HCT116 (cell line): ENCODE data around the gene ERGIC1. TPM values are rescaled to one million over a fixed set of nuclear protein-coding genes. Genes with fewer than 3 reads are reported as not detected.

Experiments used
- ATAC-seq: fragments of 200-7000 bp; cut with Tn5 transposase; 2 replicates; pipeline ENCODE4 v1.9.1; 2020; ENCODE audit warnings: mild to moderate bottlenecking, moderate library complexity
- BruUV-seq: library from RNA; stranded (reverse); fragments of 400-500 nt; replicated peaks from 2 replicates; lab custom pipeline; 2021; lab: Mats Ljungman, UMichigan
- CTCF ChIA-PET: fragments of 300-600 bp; sonication (Branson Sonifier 250); formaldehyde crosslinking; loops from one replicate; lab custom pipeline; 2021; ENCODE audit warnings: antibody characterized with exemption; lab: Charles Lee
- POLR2A ChIA-PET: fragments of 300-600, 350-600 bp; sonication (Branson Sonifier 250); formaldehyde crosslinking; loops from one replicate; lab custom pipeline; 2021; ENCODE audit warnings: antibody characterized with exemption; lab: Charles Lee
- RAD21 ChIA-PET, 2 experiments: fragments of 300-600 bp; sonication (Branson Sonifier 250); formaldehyde crosslinking; loops; one replicate each; lab custom pipeline; 2023; ENCODE audit warnings: low total read pairs in 2 of 2; ENCODE audit not compliant: uncharacterized antibody in 2 of 2, unreplicated experiment in 2 of 2, low non-redundant PET in 1 of 2; lab: Charles Lee
- DNase-seq: peaks from one replicate; pipeline ENCODE4 v3.0.0-alpha.2; 2010; ENCODE audit warnings: low read depth, low spot score
- H2AFZ ChIP-seq: fragments of 200-600 bp; shearing (Covaris generic), sonication (generic); 2 replicates; pipeline ENCODE4 v1.6.1; 2017; ENCODE audit warnings: low read depth, mixed run types, mixed read lengths, antibody characterized with exemption, low read length; ENCODE audit not compliant: poor library complexity, severe bottlenecking
- H3K27ac ChIP-seq: 2 replicates; pipeline ENCODE4 v1.5.1; 2012; ENCODE audit warnings: low read depth, low read length
- H3K27me3 ChIP-seq: fragments of 200-600 bp; sonication (generic); 2 replicates; pipeline ENCODE4 v1.6.1; 2016; ENCODE audit warnings: mixed run types, low read length, mixed read lengths; ENCODE audit not compliant: insufficient read depth
- H3K36me3 ChIP-seq, 2 experiments: fragments of 200-500 bp in 1 of 2; fragments of 200-600 bp in 1 of 2; sonication (Bioruptor generic) in 1 of 2; sonication (generic) in 1 of 2; 2 replicates each; pipeline versions ENCODE4 v1.5.1 to v1.6.1; 2014 to 2016; ENCODE audit warnings: low read length in 2 of 2, inconsistent platforms in 1 of 2, mixed read lengths in 1 of 2, mixed run types in 1 of 2; ENCODE audit not compliant: insufficient read depth in 2 of 2, control insufficient read depth in 1 of 2
- H3K4me1 ChIP-seq, 2 experiments: fragments of 200-600 bp in 1 of 2; sonication (generic) in 1 of 2; 2 replicates each; pipeline versions ENCODE4 v1.5.1 to v1.6.1; 2012 to 2017; ENCODE audit warnings: low read length in 2 of 2, inconsistent platforms in 1 of 2, mild to moderate bottlenecking in 1 of 2, mixed read lengths in 1 of 2, mixed run types in 1 of 2, moderate library complexity in 1 of 2; ENCODE audit not compliant: insufficient read depth in 2 of 2, control insufficient read depth in 1 of 2
- H3K4me2 ChIP-seq: fragments of 200-600 bp; sonication (generic); 2 replicates; pipeline ENCODE4 v1.6.1; 2017; ENCODE audit warnings: mixed run types, low read length, mixed read lengths
- H3K4me3 ChIP-seq, 2 experiments: fragments of 200-600 bp in 1 of 2; sonication (generic) in 1 of 2; replicated peaks in 1 of 2; 2 replicates each; pipeline ENCODE4 v1.5.1; 2011 to 2016; ENCODE audit warnings: low read length in 2 of 2, control low read depth in 1 of 2, low read depth in 1 of 2, mild to moderate bottlenecking in 1 of 2, mixed read lengths in 1 of 2, mixed run types in 1 of 2
- H3K79me2 ChIP-seq: fragments of 200-600 bp; sonication (generic); 2 replicates; pipeline ENCODE4 v1.6.1; 2017; ENCODE audit warnings: mild to moderate bottlenecking, mixed run types, low read length, moderate library complexity, mixed read lengths; ENCODE audit not compliant: insufficient read depth
- H3K9ac ChIP-seq: fragments of 200-600 bp; sonication (generic); 2 replicates; pipeline ENCODE4 v1.6.1; 2016; ENCODE audit warnings: low read length, mixed read lengths
- H3K9me2 ChIP-seq: fragments of 200-600 bp; sonication (generic), shearing (Covaris generic); 2 replicates; pipeline ENCODE4 v1.6.1; 2017; ENCODE audit warnings: mixed run types, mild to moderate bottlenecking, moderate library complexity; ENCODE audit not compliant: insufficient read depth
- H3K9me3 ChIP-seq, 2 experiments: fragments of 200-500 bp in 1 of 2; fragments of 200-600 bp in 1 of 2; sonication (Bioruptor generic) in 1 of 2; sonication (generic) in 1 of 2; 2 replicates each; pipeline ENCODE4 v1.6.1; 2014 to 2017; ENCODE audit warnings: low read length in 2 of 2, mixed read lengths in 2 of 2, inconsistent platforms in 1 of 2, low read depth in 1 of 2, mild to moderate bottlenecking in 1 of 2, mixed run types in 1 of 2, moderate library complexity in 1 of 2; ENCODE audit not compliant: control insufficient read depth in 1 of 2, insufficient read depth in 1 of 2
- H4K20me1 ChIP-seq: fragments of 200-600 bp; sonication (generic), shearing (Covaris generic); 2 replicates; pipeline ENCODE4 v1.6.1; 2017; ENCODE audit warnings: mixed run types, mild to moderate bottlenecking, moderate library complexity; ENCODE audit not compliant: insufficient read depth
- CBX3 ChIP-seq: IDR thresholded peaks from 2 replicates; pipeline ENCODE4 v1.6.1; 2012; ENCODE audit warnings: low read depth
- CEBPB ChIP-seq: IDR thresholded peaks from 2 replicates; pipeline ENCODE4 v1.6.1; 2012; ENCODE audit warnings: low read depth
- ELF1 ChIP-seq: IDR thresholded peaks from 2 replicates; pipeline ENCODE4 v1.6.1; 2012; ENCODE audit warnings: low read depth, borderline replicate concordance
- EZH2phosphoT487 ChIP-seq: fragments of 200-600 bp; IDR thresholded peaks from 2 replicates; pipeline ENCODE4 v1.6.1; 2018; ENCODE audit warnings: antibody characterized with exemption, borderline replicate concordance
- FOSL1 ChIP-seq: IDR thresholded peaks from 2 replicates; pipeline ENCODE4 v1.6.1; 2012; ENCODE audit warnings: low read depth
- JUND ChIP-seq: IDR thresholded peaks from 2 replicates; pipeline ENCODE4 v1.6.1; 2012
- POLR2A ChIP-seq: IDR thresholded peaks from 2 replicates; pipeline ENCODE4 v1.7.0; 2011; ENCODE audit warnings: borderline replicate concordance; ENCODE audit not compliant: insufficient read depth, insufficient read length; ENCODE audit errors: extremely low read depth
- RAD21 ChIP-seq: IDR thresholded peaks from 2 replicates; pipeline ENCODE4 v1.6.1; 2012; ENCODE audit warnings: low read depth, mild to moderate bottlenecking
- REST ChIP-seq: IDR thresholded peaks from 2 replicates; pipeline ENCODE4 v1.6.1; 2012; ENCODE audit warnings: low read depth
- SP1 ChIP-seq: IDR thresholded peaks from 2 replicates; pipeline ENCODE4 v1.6.1; 2012; ENCODE audit warnings: low read depth
- SRF ChIP-seq: IDR thresholded peaks from 2 replicates; pipeline ENCODE4 v1.6.1; 2012; ENCODE audit warnings: low read depth
- YY1 ChIP-seq: IDR thresholded peaks from 2 replicates; pipeline ENCODE4 v1.6.1; 2011; ENCODE audit warnings: low read length, low read depth, moderate library complexity, mild to moderate bottlenecking; ENCODE audit not compliant: insufficient replicate concordance; ENCODE audit errors: extremely low read depth
- ZNF274 ChIP-seq: fragments of 200-500 bp; sonication (Bioruptor generic); IDR thresholded peaks from 2 replicates; pipeline ENCODE4 v1.6.1; 2014; ENCODE audit warnings: mild to moderate bottlenecking, low read depth, low read length, inconsistent platforms
- intact Hi-C: fragments of 100-400 bp; cut with micrococcal nuclease; formaldehyde crosslinking; loops from 2 replicates; pipeline ENCODE4 v1.10.0; 2022
- total RNA-seq: library from RNA; stranded (reverse); gene quantifications from one replicate; pipeline ENCODE4 v1.2.1, GENCODE V29; 2021; ENCODE audit not compliant: unreplicated experiment
- TF ChIP-seq, protein P1 (sequence below): IDR thresholded peaks from 2 replicates; pipeline ENCODE4 v1.6.1; 2012

The ERGIC1 gene
- total RNA-seq, 1 experiment from 2014 or later = 73.3 TPM

GRCh38 chr5:172848419-172848818 lies 14.4 kb downstream of the ERGIC1 start:
- H3K4me2 ChIP-seq = no peak overlapping the region
- RAD21 ChIA-PET = no interaction called here
- no peaks in the 10 kb centered on the region for H4K20me1 ChIP-seq
- no TSS peak for BruUV-seq
- H3K36me3 ChIP-seq = no peaks in the 10 kb centered on the region
- peaks cover 30% of the 10 kb centered on the region; the same call in 1 of the 2 replicates for H3K79me2 ChIP-seq
- TF ChIP-seq SP1 = no peak
- TF ChIP-seq CEBPB = no peak
- TF ChIP-seq, protein P1, sequence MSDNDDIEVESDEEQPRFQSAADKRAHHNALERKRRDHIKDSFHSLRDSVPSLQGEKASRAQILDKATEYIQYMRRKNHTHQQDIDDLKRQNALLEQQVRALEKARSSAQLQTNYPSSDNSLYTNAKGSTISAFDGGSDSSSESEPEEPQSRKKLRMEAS = no peak
- no peak for TF ChIP-seq FOSL1
- no peak for TF ChIP-seq RAD21
- no peak for TF ChIP-seq SRF
- CTCF ChIA-PET = no interaction called here
- H3K9me2 ChIP-seq = no peaks in the 10 kb centered on the region
- no peak overlapping the region for H3K4me3 ChIP-seq
- no peaks in the 10 kb centered on the region; a peak in 1 of 4 replicates for H3K4me1 ChIP-seq
- ATAC-seq (no peak), DNase-seq (no peak)
- intact Hi-C loops = no loop called here
- H3K27me3 ChIP-seq = no peaks in the 10 kb centered on the region
- POLR2A ChIA-PET = no interaction called here
- no peak overlapping the region for H3K27ac ChIP-seq
- no peak overlapping the region for H3K9ac ChIP-seq
- no peaks in the 10 kb centered on the region for H3K9me3 ChIP-seq
- H2AFZ ChIP-seq = no peak overlapping the region

DNA sequence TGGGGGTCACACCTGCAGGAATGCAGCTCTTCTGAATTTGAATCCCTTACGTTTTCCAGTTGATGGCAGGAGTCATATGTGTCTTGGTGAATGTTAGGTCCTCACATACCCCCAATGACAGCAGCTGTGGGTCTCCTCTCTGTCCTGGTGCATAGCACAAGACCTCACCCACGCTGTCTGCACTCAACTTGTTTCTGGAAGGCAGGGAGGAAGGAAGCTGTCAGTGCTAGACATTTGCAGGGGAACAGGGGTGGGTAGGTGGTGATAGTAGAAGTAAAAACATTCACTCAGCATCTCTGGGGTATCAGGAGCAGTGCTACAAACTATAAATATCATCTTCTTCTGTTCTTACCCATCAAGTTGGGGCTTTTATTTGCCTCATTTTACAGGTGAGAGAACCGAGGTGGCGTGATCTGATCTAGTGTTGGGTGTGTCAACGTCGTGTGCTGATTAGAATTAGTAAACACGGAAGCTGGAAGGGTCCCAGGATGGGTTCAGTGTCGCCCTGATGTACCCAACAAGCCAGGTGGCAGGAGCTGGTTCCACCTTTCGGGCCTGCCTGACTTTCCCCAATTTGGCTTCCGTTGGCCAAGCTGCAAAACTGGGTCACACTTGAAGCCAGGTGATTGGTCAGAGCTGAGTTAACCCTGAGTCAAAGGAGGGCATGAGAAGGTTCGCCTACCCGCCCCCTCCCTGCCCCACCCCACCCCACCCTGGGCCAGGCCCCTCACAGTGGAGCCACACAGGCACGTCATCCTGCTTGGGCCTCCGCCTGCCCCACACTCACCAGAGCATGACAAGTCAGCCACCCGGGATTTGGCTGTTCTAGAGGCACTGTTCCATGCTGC lies 15.8 kb downstream of the ERGIC1 start:
- Histone ChIP-seq H2AFZ (no peak overlapping the region), H4K20me1 (no peaks in the 10 kb centered on the region), H3K27me3 (no peaks in the 10 kb centered on the region), H3K9ac (no peak overlapping the region), H3K9me2 (no peaks in the 10 kb centered on the region), H3K36me3 (no peaks in the 10 kb centered on the region), H3K4me1 (no peaks in the 10 kb centered on the region; a peak in 1 of 4 replicates), H3K4me3 (no peak overlapping the region), H3K9me3 (no peaks in the 10 kb centered on the region), H3K79me2 (peaks cover 37% of the 10 kb centered on the region; the same call in 1 of the 2 replicates), H3K27ac (no peak overlapping the region), H3K4me2 (no peak overlapping the region)
- ATAC-seq = no peak
- intact Hi-C loops = no loop called here
- RAD21 ChIA-PET = no interaction called here
- BruUV-seq = no TSS peak
- DNase-seq = no peak
- TF ChIP-seq ZNF274 (no peak), JUND (no peak), ELF1 (no peak), YY1 (no peak), RAD21 (no peak), CBX3 (no peak), POLR2A (no peak), SP1 (no peak), REST (no peak), EZH2phosphoT487 (no peak)
- POLR2A ChIA-PET = no interaction called here
- CTCF ChIA-PET = no interaction called here
